Calu3 (cell line): Measurements from ENCODE around the gene PARD3. TPM values are rescaled to one million over a fixed set of nuclear protein-coding genes. Genes with fewer than 3 reads are reported as not detected.

ENCODE experiments used
- BruUV-seq: library from RNA; stranded (reverse); fragments of 400-500 nt; replicated peaks from 2 replicates; lab custom pipeline; 2021; lab: Mats Ljungman, UMichigan
- CTCF ChIA-PET: fragments of 300-600 bp; sonication (Branson Sonifier 250); formaldehyde crosslinking; loops from one replicate; lab custom pipeline; 2022; ENCODE audit warnings: antibody characterized with exemption; lab: Charles Lee
- DNase-seq: peaks from one replicate; pipeline ENCODE4 v3.0.0; 2022
- H3K27ac Mint-ChIP-seq: one replicate; pipeline ENCODE4 v1.8.0; 2022; ENCODE audit warnings: mixed read lengths; ENCODE audit not compliant: unreplicated experiment
- H3K27me3 Mint-ChIP-seq: one replicate; pipeline ENCODE4 v1.8.0; 2022; ENCODE audit warnings: mixed read lengths; ENCODE audit not compliant: unreplicated experiment
- H3K36me3 Mint-ChIP-seq: one replicate; pipeline ENCODE4 v1.8.0; 2022; ENCODE audit warnings: mild to moderate bottlenecking, moderate library complexity, mixed read lengths; ENCODE audit not compliant: insufficient read depth, unreplicated experiment
- H3K4me1 Mint-ChIP-seq: one replicate; pipeline ENCODE4 v1.8.0; 2022; ENCODE audit warnings: mild to moderate bottlenecking, low read depth, mixed read lengths; ENCODE audit not compliant: unreplicated experiment
- H3K4me3 Mint-ChIP-seq: one replicate; pipeline ENCODE4 v1.8.0; 2022; ENCODE audit warnings: mild to moderate bottlenecking, low read depth, moderate library complexity, mixed read lengths; ENCODE audit not compliant: unreplicated experiment
- H3K9me3 Mint-ChIP-seq: one replicate; pipeline ENCODE4 v1.8.0; 2022; ENCODE audit warnings: low read depth, mixed read lengths; ENCODE audit not compliant: unreplicated experiment
- CTCF ChIP-seq: fragments of 200-600 bp; IDR thresholded peaks from one replicate; pipeline ENCODE4 v1.8.0; 2022; ENCODE audit warnings: antibody characterized with exemption; ENCODE audit not compliant: unreplicated experiment
- intact Hi-C: fragments of 100-400 bp; cut with micrococcal nuclease; formaldehyde crosslinking; loops from one replicate; pipeline ENCODE4 v1.10.0; 2022; ENCODE audit not compliant: unreplicated experiment
- total RNA-seq: library from RNA; stranded (reverse); gene quantifications from 2 replicates; pipeline ENCODE4 v1.2.3, GENCODE V29; 2022

Gene PARD3
- total RNA-seq, 1 experiment from 2014 or later: 62.4 TPM

- H3K9me3 Mint-ChIP-seq: no peaks in the 10 kb centered on the region
- H3K27me3 Mint-ChIP-seq: no peaks in the 10 kb centered on the region
- no TSS peak for BruUV-seq
- H3K27ac Mint-ChIP-seq: no peak overlapping the region
- CTCF ChIA-PET: no interaction called here
- H3K36me3 Mint-ChIP-seq: no peaks in the 10 kb centered on the region
- no peak for DNase-seq
- TF ChIP-seq CTCF: no peak
- H3K4me1 Mint-ChIP-seq: no peaks in the 10 kb centered on the region
- no peak overlapping the region for H3K4me3 Mint-ChIP-seq
- intact Hi-C loops: no loop called here
Measured at GRCh38 chr10:34168439-34168838, 646.7 kb downstream of the PARD3 start.

- no peaks in the 10 kb centered on the region for H3K27me3 Mint-ChIP-seq
- H3K4me3 Mint-ChIP-seq: no peak overlapping the region
- no peaks in the 10 kb centered on the region for H3K9me3 Mint-ChIP-seq
- no TSS peak for BruUV-seq
- TF ChIP-seq CTCF: no peak
- H3K36me3 Mint-ChIP-seq: no peaks in the 10 kb centered on the region
- CTCF ChIA-PET: no interaction called here
- DNase-seq: no peak
- intact Hi-C loops: no loop called here
- H3K4me1 Mint-ChIP-seq: no peaks in the 10 kb centered on the region
- H3K27ac Mint-ChIP-seq: no peak overlapping the region
Measured at GRCh38 chr10:34166823-34167222, 648.3 kb downstream of the PARD3 start.

GRCh38 chr10:34166354-34166753 lies 648.7 kb downstream of the PARD3 start:
- intact Hi-C loops: no loop called here
- TF ChIP-seq CTCF: no peak
- BruUV-seq: no TSS peak
- H3K4me3 Mint-ChIP-seq: no peak overlapping the region
- DNase-seq: no peak
- CTCF ChIA-PET: no interaction called here
- no peaks in the 10 kb centered on the region for H3K36me3 Mint-ChIP-seq
- H3K9me3 Mint-ChIP-seq: no peaks in the 10 kb centered on the region
- H3K27ac Mint-ChIP-seq: no peak overlapping the region
- H3K4me1 Mint-ChIP-seq: no peaks in the 10 kb centered on the region
- no peaks in the 10 kb centered on the region for H3K27me3 Mint-ChIP-seq

- Mint-ChIP-seq H3K27ac (no peak overlapping the region), H3K9me3 (no peaks in the 10 kb centered on the region), H3K4me3 (no peak overlapping the region), H3K4me1 (no peaks in the 10 kb centered on the region), H3K27me3 (no peaks in the 10 kb centered on the region), H3K36me3 (no peaks in the 10 kb centered on the region)
- intact Hi-C loops: no loop called here
- TF ChIP-seq CTCF: no peak
- CTCF ChIA-PET: interaction anchor here (0.7 kb wide), 1 partner anchor 21 kb away, joined by 3 read pairs; no protein-coding TSS in a partner anchor
- DNase-seq: no peak
- no TSS peak for BruUV-seq
Measured at GRCh38 chr10:34164029-34164428, 651.1 kb downstream of the PARD3 start.
